PC-3 (cell line): ENCODE results near the gene IKZF1.

Experiments
- CTCF ChIP-seq: fragments of 300-600 bp; sonication (generic); conservative IDR thresholded peaks from 2 replicates; pipeline ENCODE4 v1.5.1; 2017; ENCODE audit warnings: antibody characterized with exemption, low read depth, mild to moderate bottlenecking, low read length
- EZH2 ChIP-seq: fragments of 300-600 bp; sonication (generic); IDR thresholded peaks from one replicate; pipeline ENCODE4 v1.6.1; 2017; ENCODE audit warnings: antibody characterized with exemption, mild to moderate bottlenecking, low read length; ENCODE audit not compliant: unreplicated experiment

GRCh38 chr7:50282813-50283605 is 21.5 kb upstream of the IKZF1 start:
- TF ChIP-seq CTCF, result no peak
- no peak for TF ChIP-seq EZH2
